Activated T-helper 1 cell treated with anti-CD3 and anti-CD28 coated beads, Interleukin-12 subunit alpha, Interleukin-12 subunit beta, Interleukin-2, Interleukin-4 antibody, amounts not matched to agents 30 ng/mL and 10 ng/mL and 1 ng/mL, durations not matched to agents 14 hours and 24 hours and 36 hours (primary cell): ENCODE measurements around the gene TFRC. TPM values are rescaled to one million over a fixed set of nuclear protein-coding genes. Genes with fewer than 3 reads are reported as not detected.
"Not testable (repeated sequence)": the region's sequence is repeated elsewhere in the genome, so short reads cannot be mapped to it uniquely, and the experiment has no call there.

Experiments used
- DNase-seq: peaks from one replicate; pipeline ENCODE4 v3.0.0; 2021; ENCODE audit warnings: low spot score
- H3K27ac Mint-ChIP-seq: one replicate; pipeline ENCODE4 v1.8.0; 2021; ENCODE audit warnings: mild to moderate bottlenecking, mixed read lengths
- H3K27me3 Mint-ChIP-seq: one replicate; pipeline ENCODE4 v1.8.0; 2022; ENCODE audit warnings: mild to moderate bottlenecking, moderate library complexity, mixed read lengths; ENCODE audit not compliant: insufficient read depth
- H3K36me3 Mint-ChIP-seq: one replicate; pipeline ENCODE4 v1.8.0; 2021; ENCODE audit warnings: low read depth, mixed read lengths
- H3K4me1 Mint-ChIP-seq: one replicate; pipeline ENCODE4 v1.8.0; 2021; ENCODE audit warnings: low read depth, mixed read lengths
- H3K4me3 Mint-ChIP-seq: one replicate; pipeline ENCODE4 v1.8.0; 2021; ENCODE audit warnings: mild to moderate bottlenecking, moderate library complexity, mixed read lengths
- H3K9me3 Mint-ChIP-seq: one replicate; pipeline ENCODE4 v1.8.0; 2021; ENCODE audit warnings: mixed read lengths
- intact Hi-C: fragments of 100-400 bp; cut with micrococcal nuclease; formaldehyde crosslinking; loops from one replicate; pipeline ENCODE4 v1.15.1; 2024
- total RNA-seq: library from RNA; stranded (reverse); gene quantifications from 2 replicates; pipeline ENCODE4 v1.2.3, GENCODE V29; 2022

The TFRC gene
- total RNA-seq, 1 donor from 2014 or later: 791 TPM

GRCh38 chr3:196020373-196020772 lies 61.5 kb downstream of the TFRC start:
- intact Hi-C loops: no loop called here
- DNase-seq: no peak
- Mint-ChIP-seq H3K36me3 (peaks cover 2% of the 10 kb centered on the region), H3K27ac (no peak overlapping the region), H3K27me3 (peaks cover 3% of the 10 kb centered on the region), H3K4me1 (no peaks in the 10 kb centered on the region), H3K4me3 (no peak overlapping the region), H3K9me3 (no peaks in the 10 kb centered on the region)

- intact Hi-C loops, H3K36me3 Mint-ChIP-seq, H3K4me3 Mint-ChIP-seq, H3K4me1 Mint-ChIP-seq, H3K27me3 Mint-ChIP-seq, DNase-seq, H3K9me3 Mint-ChIP-seq, H3K27ac Mint-ChIP-seq: not testable (repeated sequence)
These were observed 62.3 kb downstream of the TFRC start for GRCh38 chr3:196019576-196019975.

GRCh38 chr3:196018159-196018558 lies 63.7 kb downstream of the TFRC start:
- DNase-seq, intact Hi-C loops, H3K36me3 Mint-ChIP-seq, H3K4me3 Mint-ChIP-seq, H3K4me1 Mint-ChIP-seq, H3K27me3 Mint-ChIP-seq, H3K27ac Mint-ChIP-seq, H3K9me3 Mint-ChIP-seq: not testable (repeated sequence)

GRCh38 chr3:196016485-196016884 lies 65.4 kb downstream of the TFRC start:
- Mint-ChIP-seq H3K27me3 (peaks cover 8% of the 10 kb centered on the region), H3K4me3 (no peak overlapping the region), H3K9me3 (peaks cover 2% of the 10 kb centered on the region), H3K27ac (no peak overlapping the region), H3K4me1 (no peaks in the 10 kb centered on the region), H3K36me3 (peaks cover 2% of the 10 kb centered on the region)
- DNase-seq: no peak
- intact Hi-C loops: no loop called here

GRCh38 chr3:196016059-196016458 lies 65.8 kb downstream of the TFRC start:
- Mint-ChIP-seq H3K4me3 (no peak overlapping the region), H3K4me1 (no peaks in the 10 kb centered on the region), H3K36me3 (peaks cover 2% of the 10 kb centered on the region), H3K9me3 (peaks cover 6% of the 10 kb centered on the region), H3K27ac (no peak overlapping the region), H3K27me3 (peaks cover 12% of the 10 kb centered on the region)
- intact Hi-C loops: no loop called here
- DNase-seq: no peak

GRCh38 chr3:196013587-196014487 lies 68.1 kb downstream of the TFRC start:
- intact Hi-C loops: no loop called here
- peaks cover 19% of the 10 kb centered on the region for H3K27me3 Mint-ChIP-seq
- H3K4me3 Mint-ChIP-seq: no peak overlapping the region
- H3K9me3 Mint-ChIP-seq: peaks cover 7% of the 10 kb centered on the region
- H3K36me3 Mint-ChIP-seq: peaks cover 2% of the 10 kb centered on the region
- no peaks in the 10 kb centered on the region for H3K4me1 Mint-ChIP-seq
- DNase-seq: no peak
- H3K27ac Mint-ChIP-seq: no peak overlapping the region

GRCh38 chr3:196012941-196013476 lies 68.9 kb downstream of the TFRC start:
- H3K36me3 Mint-ChIP-seq: peaks cover 2% of the 10 kb centered on the region
- no peaks in the 10 kb centered on the region for H3K4me1 Mint-ChIP-seq
- H3K9me3 Mint-ChIP-seq: peaks cover 7% of the 10 kb centered on the region
- H3K27me3 Mint-ChIP-seq: peaks cover 19% of the 10 kb centered on the region
- H3K27ac Mint-ChIP-seq: no peak overlapping the region
- no peak for DNase-seq
- intact Hi-C loops: no loop called here
- no peak overlapping the region for H3K4me3 Mint-ChIP-seq

GRCh38 chr3:196012481-196012880 lies 69.4 kb downstream of the TFRC start:
- Mint-ChIP-seq H3K9me3 (peaks cover 7% of the 10 kb centered on the region), H3K27ac (no peak overlapping the region), H3K4me1 (no peaks in the 10 kb centered on the region), H3K27me3 (peaks cover 19% of the 10 kb centered on the region), H3K36me3 (peaks cover 2% of the 10 kb centered on the region), H3K4me3 (no peak overlapping the region)
- intact Hi-C loops: no loop called here
- no peak for DNase-seq

GRCh38 chr3:196009456-196009855 lies 72.4 kb downstream of the TFRC start:
- no peak for DNase-seq
- H3K27me3 Mint-ChIP-seq: peaks cover 19% of the 10 kb centered on the region
- H3K4me1 Mint-ChIP-seq: no peaks in the 10 kb centered on the region
- no peak overlapping the region for H3K4me3 Mint-ChIP-seq
- intact Hi-C loops: no loop called here
- no peaks in the 10 kb centered on the region for H3K36me3 Mint-ChIP-seq
- H3K9me3 Mint-ChIP-seq: peaks cover 7% of the 10 kb centered on the region
- H3K27ac Mint-ChIP-seq: no peak overlapping the region

- H3K9me3 Mint-ChIP-seq: peaks cover 7% of the 10 kb centered on the region
- no peaks in the 10 kb centered on the region for H3K36me3 Mint-ChIP-seq
- no peak for DNase-seq
- H3K27ac Mint-ChIP-seq: no peak overlapping the region
- peaks cover 19% of the 10 kb centered on the region for H3K27me3 Mint-ChIP-seq
- no peaks in the 10 kb centered on the region for H3K4me1 Mint-ChIP-seq
- H3K4me3 Mint-ChIP-seq: no peak overlapping the region
- intact Hi-C loops: no loop called here
These were observed 73.0 kb downstream of the TFRC start for GRCh38 chr3:196008929-196009328.

- Mint-ChIP-seq H3K27ac (no peak overlapping the region), H3K36me3 (no peaks in the 10 kb centered on the region), H3K9me3 (peaks cover 7% of the 10 kb centered on the region), H3K4me3 (no peak overlapping the region), H3K4me1 (no peaks in the 10 kb centered on the region), H3K27me3 (peaks cover 19% of the 10 kb centered on the region)
- DNase-seq: no peak
- intact Hi-C loops: no loop called here
These were observed 73.5 kb downstream of the TFRC start for GRCh38 chr3:196008387-196008786.

- H3K27me3 Mint-ChIP-seq: peaks cover 19% of the 10 kb centered on the region
- no peaks in the 10 kb centered on the region for H3K4me1 Mint-ChIP-seq
- intact Hi-C loops: no loop called here
- no peak overlapping the region for H3K27ac Mint-ChIP-seq
- no peaks in the 10 kb centered on the region for H3K36me3 Mint-ChIP-seq
- DNase-seq: no peak
- peaks cover 7% of the 10 kb centered on the region for H3K9me3 Mint-ChIP-seq
- H3K4me3 Mint-ChIP-seq: no peak overlapping the region
These were observed 74.0 kb downstream of the TFRC start for GRCh38 chr3:196007744-196008335.

GRCh38 chr3:196005338-196005737 lies 76.6 kb downstream of the TFRC start:
- H3K4me3 Mint-ChIP-seq, DNase-seq, H3K4me1 Mint-ChIP-seq, H3K27me3 Mint-ChIP-seq, H3K9me3 Mint-ChIP-seq, H3K27ac Mint-ChIP-seq, intact Hi-C loops, H3K36me3 Mint-ChIP-seq: not testable (repeated sequence)
